ENCODE measurements around the gene NUDT2.

Gene NUDT2

GRCh38 chr9:34328987-34329832, at the start of gene NUDT2, which contains the start of gene KIF24:
Gene NUDT2, plus strand, starts transcription at chr9:34329569. Its CDS starts 9,471 bp downstream, at chr9:34339040.
Gene KIF24, minus strand, starts transcription at chr9:34329268. Its CDS starts 17,922 bp downstream, at chr9:34311346.
- no peaks in the 10 kb centered on the region; the same call in 1 of the 2 replicates for H3K4me1 ChIP-seq (ENCODE audit: control insufficient read depth, insufficient read depth, low read length)
- ChIA-PET CTCF (no interaction called here), POLR2A (no interaction called here)
- peak within 1 kb of the TSS; percentile 69 for H3K27ac ChIP-seq (ENCODE audit: extremely low read depth, low read depth, low read length)
- H3K36me3 ChIP-seq (ENCODE audit: control insufficient read depth in 2 of 2, insufficient read depth in 1 of 2, low read length in 2 of 2) = no peaks in the 10 kb centered on the region
- peak within 1 kb of the TSS; percentile 88 for H3K4me3 ChIP-seq (ENCODE audit: low read depth, low read length)
- no peaks in the 10 kb centered on the region for H3K9me3 ChIP-seq (ENCODE audit: control insufficient read depth, insufficient read depth, low read depth, low read length)
- TF ChIP-seq ZFP69B (tag by site-specific recombination; IDR thresholded peaks at IDR 0.05) (peak; percentile 77), ZNF776 (tag by site-specific recombination; IDR thresholded peaks at IDR 0.05; ENCODE audit: borderline replicate concordance) (no peak), ZNF654 (tag by site-specific recombination; IDR thresholded peaks at IDR 0.05; ENCODE audit: low read depth) (no peak), ZNF48 (tag by site-specific recombination; IDR thresholded peaks at IDR 0.05) (no peak), ZBTB26 (tag by site-specific recombination; optimal IDR thresholded peaks at IDR 0.05) (peak; percentile 92), OVOL3 (tag by site-specific recombination; IDR thresholded peaks at IDR 0.05) (0 out of 2 replicates have a peak, but pooled peaks have one; percentile 48), REPIN1 (tag by site-specific recombination; IDR thresholded peaks at IDR 0.05; ENCODE audit: low read depth) (no peak), ZBTB8A (tag by site-specific recombination; IDR thresholded peaks at IDR 0.05) (peak; percentile 89), ZNF138 (tag by site-specific recombination; IDR thresholded peaks at IDR 0.05; ENCODE audit: borderline replicate concordance) (no peak), HIC1 (tag by site-specific recombination; IDR thresholded peaks at IDR 0.05) (peak; percentile 25; the same call in 1 of the 2 replicates), ZEB2 (tag by site-specific recombination; IDR thresholded peaks at IDR 0.05) (peak; percentile 84), ZNF391 (tag by site-specific recombination; IDR thresholded peaks at IDR 0.05; ENCODE audit: borderline replicate concordance, low read depth) (peak; percentile 75; the same call in 1 of the 2 replicates), KLF7 (tag by site-specific recombination; IDR thresholded peaks at IDR 0.05; ENCODE audit: borderline replicate concordance) (no peak), ZNF561 (tag by site-specific recombination; IDR thresholded peaks at IDR 0.05; ENCODE audit: borderline replicate concordance) (peak; percentile 77), ZNF600 (tag by site-specific recombination; IDR thresholded peaks at IDR 0.05) (peak; percentile 95), EGR2 (tag by site-specific recombination; IDR thresholded peaks at IDR 0.05; ENCODE audit: low read depth) (peak; percentile 70), ZBTB21 (tag by site-specific recombination; IDR thresholded peaks at IDR 0.05) (peak; percentile 65; the same call in 1 of the 2 replicates)
- TF ChIP-seq, protein P1, sequence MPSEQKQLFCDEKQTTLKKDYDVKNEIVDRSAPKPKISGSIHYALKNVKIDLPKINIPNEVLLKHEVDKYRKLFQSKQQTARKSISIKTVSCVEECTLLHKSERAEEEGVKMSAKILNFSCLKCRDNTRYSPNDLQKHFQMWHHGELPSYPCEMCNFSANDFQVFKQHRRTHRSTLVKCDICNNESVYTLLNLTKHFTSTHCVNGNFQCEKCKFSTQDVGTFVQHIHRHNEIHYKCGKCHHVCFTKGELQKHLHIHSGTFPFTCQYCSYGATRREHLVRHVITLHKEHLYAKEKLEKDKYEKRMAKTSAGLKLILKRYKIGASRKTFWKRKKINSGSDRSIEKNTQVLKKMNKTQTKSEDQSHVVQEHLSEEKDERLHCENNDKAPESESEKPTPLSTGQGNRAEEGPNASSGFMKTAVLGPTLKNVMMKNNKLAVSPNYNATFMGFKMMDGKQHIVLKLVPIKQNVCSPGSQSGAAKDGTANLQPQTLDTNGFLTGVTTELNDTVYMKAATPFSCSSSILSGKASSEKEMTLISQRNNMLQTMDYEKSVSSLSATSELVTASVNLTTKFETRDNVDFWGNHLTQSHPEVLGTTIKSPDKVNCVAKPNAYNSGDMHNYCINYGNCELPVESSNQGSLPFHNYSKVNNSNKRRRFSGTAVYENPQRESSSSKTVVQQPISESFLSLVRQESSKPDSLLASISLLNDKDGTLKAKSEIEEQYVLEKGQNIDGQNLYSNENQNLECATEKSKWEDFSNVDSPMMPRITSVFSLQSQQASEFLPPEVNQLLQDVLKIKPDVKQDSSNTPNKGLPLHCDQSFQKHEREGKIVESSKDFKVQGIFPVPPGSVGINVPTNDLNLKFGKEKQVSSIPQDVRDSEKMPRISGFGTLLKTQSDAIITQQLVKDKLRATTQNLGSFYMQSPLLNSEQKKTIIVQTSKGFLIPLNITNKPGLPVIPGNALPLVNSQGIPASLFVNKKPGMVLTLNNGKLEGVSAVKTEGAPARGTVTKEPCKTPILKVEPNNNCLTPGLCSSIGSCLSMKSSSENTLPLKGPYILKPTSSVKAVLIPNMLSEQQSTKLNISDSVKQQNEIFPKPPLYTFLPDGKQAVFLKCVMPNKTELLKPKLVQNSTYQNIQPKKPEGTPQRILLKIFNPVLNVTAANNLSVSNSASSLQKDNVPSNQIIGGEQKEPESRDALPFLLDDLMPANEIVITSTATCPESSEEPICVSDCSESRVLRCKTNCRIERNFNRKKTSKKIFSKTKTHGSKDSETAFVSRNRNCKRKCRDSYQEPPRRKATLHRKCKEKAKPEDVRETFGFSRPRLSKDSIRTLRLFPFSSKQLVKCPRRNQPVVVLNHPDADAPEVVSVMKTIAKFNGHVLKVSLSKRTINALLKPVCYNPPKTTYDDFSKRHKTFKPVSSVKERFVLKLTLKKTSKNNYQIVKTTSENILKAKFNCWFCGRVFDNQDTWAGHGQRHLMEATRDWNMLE (tag by site-specific recombination; conservative IDR thresholded peaks at IDR 0.05; ENCODE audit: low read depth) = no peak; the same call in 1 of the 2 replicates
- TF ChIP-seq, protein P2, sequence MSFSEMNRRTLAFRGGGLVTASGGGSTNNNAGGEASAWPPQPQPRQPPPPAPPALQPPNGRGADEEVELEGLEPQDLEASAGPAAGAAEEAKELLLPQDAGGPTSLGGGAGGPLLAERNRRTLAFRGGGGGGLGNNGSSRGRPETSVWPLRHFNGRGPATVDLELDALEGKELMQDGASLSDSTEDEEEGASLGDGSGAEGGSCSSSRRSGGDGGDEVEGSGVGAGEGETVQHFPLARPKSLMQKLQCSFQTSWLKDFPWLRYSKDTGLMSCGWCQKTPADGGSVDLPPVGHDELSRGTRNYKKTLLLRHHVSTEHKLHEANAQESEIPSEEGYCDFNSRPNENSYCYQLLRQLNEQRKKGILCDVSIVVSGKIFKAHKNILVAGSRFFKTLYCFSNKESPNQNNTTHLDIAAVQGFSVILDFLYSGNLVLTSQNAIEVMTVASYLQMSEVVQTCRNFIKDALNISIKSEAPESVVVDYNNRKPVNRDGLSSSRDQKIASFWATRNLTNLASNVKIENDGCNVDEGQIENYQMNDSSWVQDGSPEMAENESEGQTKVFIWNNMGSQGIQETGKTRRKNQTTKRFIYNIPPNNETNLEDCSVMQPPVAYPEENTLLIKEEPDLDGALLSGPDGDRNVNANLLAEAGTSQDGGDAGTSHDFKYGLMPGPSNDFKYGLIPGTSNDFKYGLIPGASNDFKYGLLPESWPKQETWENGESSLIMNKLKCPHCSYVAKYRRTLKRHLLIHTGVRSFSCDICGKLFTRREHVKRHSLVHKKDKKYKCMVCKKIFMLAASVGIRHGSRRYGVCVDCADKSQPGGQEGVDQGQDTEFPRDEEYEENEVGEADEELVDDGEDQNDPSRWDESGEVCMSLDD (tag by site-specific recombination; IDR thresholded peaks at IDR 0.05) = peak; percentile 65
- TF ChIP-seq, protein P3, sequence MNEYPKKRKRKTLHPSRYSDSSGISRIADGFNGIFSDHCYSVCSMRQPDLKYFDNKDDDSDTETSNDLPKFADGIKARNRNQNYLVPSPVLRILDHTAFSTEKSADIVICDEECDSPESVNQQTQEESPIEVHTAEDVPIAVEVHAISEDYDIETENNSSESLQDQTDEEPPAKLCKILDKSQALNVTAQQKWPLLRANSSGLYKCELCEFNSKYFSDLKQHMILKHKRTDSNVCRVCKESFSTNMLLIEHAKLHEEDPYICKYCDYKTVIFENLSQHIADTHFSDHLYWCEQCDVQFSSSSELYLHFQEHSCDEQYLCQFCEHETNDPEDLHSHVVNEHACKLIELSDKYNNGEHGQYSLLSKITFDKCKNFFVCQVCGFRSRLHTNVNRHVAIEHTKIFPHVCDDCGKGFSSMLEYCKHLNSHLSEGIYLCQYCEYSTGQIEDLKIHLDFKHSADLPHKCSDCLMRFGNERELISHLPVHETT (tag by site-specific recombination; IDR thresholded peaks at IDR 0.05) = peak; percentile 19; the same call in 1 of the 2 replicates

All from HEK293 (cell line).